Neuronal stem cell (in vitro differentiated cells): Measurements from ENCODE around the gene KATNAL1.
A peak's percentile ranks its signal among the peaks of the same experiment; 100 is the strongest.

ENCODE experiments used
- DNase-seq: peaks from one replicate; pipeline ENCODE4 v3.0.0-alpha.2; 2013; ENCODE audit warnings: low spot score
- H2AFZ ChIP-seq: one replicate; pipeline ENCODE4 v1.6.1; 2013; ENCODE audit warnings: mild to moderate bottlenecking, low read length, inconsistent platforms
- H2AK5ac ChIP-seq: 2 replicates; pipeline ENCODE4 v1.6.1; 2013; ENCODE audit warnings: low read depth, mild to moderate bottlenecking, inconsistent platforms, low read length, moderate library complexity, mixed read lengths
- H2BK120ac ChIP-seq: 2 replicates; pipeline ENCODE4 v1.6.1; 2013; ENCODE audit warnings: low read depth, mild to moderate bottlenecking, inconsistent platforms, low read length, moderate library complexity, mixed read lengths
- H2BK12ac ChIP-seq: one replicate; pipeline ENCODE4 v1.6.1; 2013; ENCODE audit warnings: low read length, inconsistent platforms
- H2BK15ac ChIP-seq: 2 replicates; pipeline ENCODE4 v1.6.1; 2013; ENCODE audit warnings: mild to moderate bottlenecking, low read length, inconsistent platforms, mixed read lengths
- H2BK5ac ChIP-seq: one replicate; pipeline ENCODE4 v1.6.1; 2013; ENCODE audit warnings: inconsistent platforms, mild to moderate bottlenecking, low read length, moderate library complexity
- H3K14ac ChIP-seq: one replicate; pipeline ENCODE4 v1.6.1; 2013; ENCODE audit warnings: low read length, inconsistent platforms
- H3K18ac ChIP-seq: 2 replicates; pipeline ENCODE4 v1.6.1; 2013; ENCODE audit warnings: low read length, inconsistent platforms
- H3K23ac ChIP-seq: 2 replicates; pipeline ENCODE4 v1.6.1; 2013; ENCODE audit warnings: low read depth, mild to moderate bottlenecking, mixed read lengths, low read length, inconsistent platforms; ENCODE audit not compliant: poor library complexity
- H3K27ac ChIP-seq: replicated peaks from 3 replicates; pipeline ENCODE4 v1.5.1; 2013; ENCODE audit warnings: low read length, inconsistent platforms
- H3K27me3 ChIP-seq, 3 experiments: 2 replicates each; pipeline ENCODE4 v1.6.1; 2013; ENCODE audit warnings: low read length in 3 of 3, mild to moderate bottlenecking in 2 of 3, inconsistent platforms in 1 of 3, low read depth in 1 of 3, mixed read lengths in 1 of 3, moderate library complexity in 1 of 3; ENCODE audit not compliant: control insufficient read depth in 3 of 3, insufficient read depth in 3 of 3
- H3K36me3 ChIP-seq, 2 donors: replicated peaks in 1 of 2; 2 replicates each; pipeline ENCODE4 v1.6.1; 2013; ENCODE audit warnings: low read length in 2 of 2; ENCODE audit not compliant: control insufficient read depth in 2 of 2, insufficient read depth in 2 of 2
- H3K4ac ChIP-seq: 2 replicates; pipeline ENCODE4 v1.6.1; 2013; ENCODE audit warnings: inconsistent platforms, mild to moderate bottlenecking, low read length, moderate library complexity
- H3K4me1 ChIP-seq, 2 donors: 1 replicate in 1 of 2; 2 replicates in 1 of 2; pipeline ENCODE4 v1.6.1; 2013; ENCODE audit warnings: low read length in 2 of 2, low read depth in 1 of 2; ENCODE audit not compliant: control insufficient read depth in 2 of 2, insufficient read depth in 1 of 2
- H3K4me2 ChIP-seq: one replicate; pipeline ENCODE4 v1.6.1; 2013; ENCODE audit warnings: mild to moderate bottlenecking, low read length, inconsistent platforms; ENCODE audit not compliant: insufficient read depth, poor library complexity, severe bottlenecking
- H3K4me3 ChIP-seq, 2 donors: 2 replicates each; pipeline ENCODE4 v1.5.1; 2013; ENCODE audit warnings: low read length in 2 of 2, mild to moderate bottlenecking in 2 of 2, inconsistent platforms in 1 of 2, moderate library complexity in 1 of 2
- H3K79me1 ChIP-seq: one replicate; pipeline ENCODE4 v1.6.1; 2013; ENCODE audit warnings: low read depth, mild to moderate bottlenecking, inconsistent platforms, low read length, moderate library complexity
- H3K9ac ChIP-seq: one replicate; pipeline ENCODE4 v1.6.1; 2013; ENCODE audit warnings: mild to moderate bottlenecking, low read depth, low read length, inconsistent platforms; ENCODE audit not compliant: poor library complexity
- H3K9me3 ChIP-seq, 2 donors: replicated peaks in 1 of 2; 2 replicates each; pipeline versions ENCODE3 to v1.6.1; 2013; ENCODE audit warnings: low read length in 2 of 2, mild to moderate bottlenecking in 2 of 2, inconsistent platforms in 1 of 2, low read depth in 1 of 2, mixed read lengths in 1 of 2, moderate library complexity in 1 of 2; ENCODE audit not compliant: control insufficient read depth in 2 of 2, insufficient read depth in 1 of 2
- H4K8ac ChIP-seq: one replicate; pipeline ENCODE4 v1.6.1; 2013; ENCODE audit warnings: low read depth, mild to moderate bottlenecking, inconsistent platforms, low read length, moderate library complexity
- H4K91ac ChIP-seq: one replicate; pipeline ENCODE4 v1.6.1; 2013; ENCODE audit warnings: low read length, low read depth, mild to moderate bottlenecking, inconsistent platforms; ENCODE audit not compliant: poor library complexity
- WGBS, 2 donors: extraction: QIAGEN DNeasy Blood & Tissue Kit; methylation state at CpG; one replicate each; pipeline ENCODE4 v1.1.7; 2013; ENCODE audit warnings: missing lambda C conversion rate in 2 of 2, mixed read lengths in 1 of 2; ENCODE audit not compliant: insufficient read length in 2 of 2, insufficient replicate concordance in 1 of 2; ENCODE audit errors: extremely low coverage in 2 of 2; 5-methylcytosine and 5-hydroxymethylcytosine counted together

KATNAL1 gene

DNA sequence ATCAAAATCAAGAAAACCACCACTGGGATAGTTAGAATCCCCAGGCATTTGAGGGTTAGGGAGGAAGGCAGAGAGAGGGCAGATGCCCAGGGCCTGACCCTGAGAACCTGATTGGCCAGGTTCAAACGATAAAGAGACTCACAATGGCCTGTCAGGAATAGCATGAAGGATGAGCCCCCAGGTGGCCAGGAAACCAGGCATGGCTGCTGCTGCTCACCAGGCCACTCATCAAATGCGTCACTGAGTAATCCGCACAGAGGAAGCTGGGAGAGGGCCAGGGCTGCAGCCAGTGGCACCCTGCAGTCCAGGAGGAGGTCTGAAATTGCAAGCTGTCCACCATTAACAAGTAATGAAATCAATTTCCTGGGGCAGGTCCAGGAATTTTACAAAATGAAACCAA lies 111.3 kb downstream of the KATNAL1 start:
- H3K14ac ChIP-seq = no peak overlapping the region
- H3K4me2 ChIP-seq = no peak overlapping the region
- peak overlapping the region; percentile 22 for H2AFZ ChIP-seq
- no CpG with 5 or more reads among the region's 3 CpGs for WGBS, 2 donors
- no peak overlapping the region for H2AK5ac ChIP-seq
- H3K4ac ChIP-seq = no peak overlapping the region
- no peaks in the 10 kb centered on the region for H3K36me3 ChIP-seq
- H3K27me3 ChIP-seq = no peaks in the 10 kb centered on the region
- H3K27ac ChIP-seq = no peak overlapping the region
- peak; percentile 4 for DNase-seq
- H3K9me3 ChIP-seq = no peaks in the 10 kb centered on the region
- H2BK120ac ChIP-seq = no peak overlapping the region
- no peak overlapping the region for H4K91ac ChIP-seq
- no peak overlapping the region for H3K4me3 ChIP-seq
- no peak overlapping the region for H2BK5ac ChIP-seq
- no peak overlapping the region for H2BK15ac ChIP-seq
- peaks cover 0 to 6% of the 10 kb centered on the region in 2 donors for H3K4me1 ChIP-seq
- no peak overlapping the region for H3K9ac ChIP-seq
- H2BK12ac ChIP-seq = no peak overlapping the region
- no peaks in the 10 kb centered on the region for H3K79me1 ChIP-seq
- no peak overlapping the region for H4K8ac ChIP-seq
- H3K18ac ChIP-seq = no peak overlapping the region
- H3K23ac ChIP-seq = no peak overlapping the region

DNA sequence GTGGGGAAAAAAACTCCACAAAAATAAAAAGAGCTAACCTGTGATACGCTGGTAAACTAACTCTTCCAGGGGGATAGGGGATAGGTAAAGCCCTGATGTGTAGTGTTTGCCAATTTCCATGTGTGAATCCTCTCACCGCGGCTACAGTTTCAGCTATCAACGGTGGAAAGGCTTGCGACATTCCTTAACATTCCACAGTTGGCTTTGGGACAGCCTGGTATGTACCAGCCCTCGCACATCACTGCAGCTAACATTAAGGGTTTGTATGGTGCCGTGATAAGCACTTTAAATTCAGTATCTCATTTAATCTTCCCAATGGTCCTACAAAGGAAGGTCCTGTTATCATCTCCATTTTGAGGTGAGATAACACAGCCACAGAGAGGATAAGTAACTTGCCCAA lies 112.4 kb downstream of the KATNAL1 start:
- Histone ChIP-seq H3K9ac (no peak overlapping the region), H2AK5ac (no peak overlapping the region), H3K36me3 (no peaks in the 10 kb centered on the region), H3K4ac (no peak overlapping the region), H3K14ac (no peak overlapping the region), H3K4me1 (peaks cover 0 to 6% of the 10 kb centered on the region in 2 donors), H2BK5ac (no peak overlapping the region), H3K27ac (no peak overlapping the region), H3K9me3 (no peaks in the 10 kb centered on the region), H4K91ac (no peak overlapping the region), H3K27me3 (no peaks in the 10 kb centered on the region), H3K4me2 (no peak overlapping the region), H2BK120ac (no peak overlapping the region), H2AFZ (no peak overlapping the region), H2BK12ac (no peak overlapping the region), H3K23ac (no peak overlapping the region), H3K4me3 (no peak overlapping the region), H4K8ac (no peak overlapping the region), H2BK15ac (no peak overlapping the region), H3K18ac (no peak overlapping the region), H3K79me1 (no peaks in the 10 kb centered on the region)
- no CpG with 5 or more reads among the region's 7 CpGs for WGBS, 2 donors
- no peak for DNase-seq

DNA sequence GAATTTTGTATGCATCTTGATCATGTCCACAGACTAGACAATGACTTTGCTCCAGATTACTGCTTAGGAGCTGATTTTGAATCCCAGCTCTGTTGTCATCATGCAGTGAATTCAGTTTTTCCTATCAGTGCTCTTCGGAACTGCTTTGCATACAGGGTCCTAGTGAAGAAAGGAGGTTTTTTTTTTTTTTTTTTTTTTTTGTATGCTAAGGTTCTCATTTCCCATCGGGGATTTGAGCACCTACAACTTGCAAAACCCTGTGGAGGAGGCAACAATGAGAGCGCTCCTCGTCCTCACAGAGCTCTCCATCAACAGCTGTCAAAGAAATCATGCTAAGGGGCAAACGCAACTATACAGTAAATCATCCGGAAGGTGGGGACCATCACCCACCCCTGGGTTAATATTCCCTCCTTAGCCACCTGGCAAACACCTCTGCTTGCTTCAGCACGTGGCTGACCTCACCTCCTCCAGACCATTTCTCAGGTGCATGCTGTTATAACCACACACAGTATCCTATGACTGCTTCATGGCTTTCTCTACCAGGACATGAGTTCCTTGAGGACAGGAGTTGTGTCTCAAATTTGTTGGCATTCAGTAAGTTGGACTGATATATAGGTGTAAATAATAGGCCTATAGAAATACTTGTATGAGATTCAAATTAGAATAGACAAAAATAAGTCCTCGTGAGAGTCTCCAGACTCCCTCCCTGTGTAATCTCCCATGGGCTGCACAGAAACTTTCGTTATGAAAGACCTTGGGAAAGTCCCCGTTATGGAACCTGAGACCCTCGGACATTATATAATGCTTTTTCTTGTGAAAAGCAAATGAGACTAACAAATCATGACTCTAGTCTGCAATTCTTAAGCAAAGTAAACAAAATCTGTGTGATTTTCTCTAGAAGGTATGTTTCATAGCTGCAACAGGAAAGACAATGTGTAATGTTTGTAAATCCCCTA lies 113.8 kb downstream of the KATNAL1 start:
- Histone ChIP-seq H4K91ac (no peak overlapping the region), H2BK5ac (no peak overlapping the region), H3K18ac (no peak overlapping the region), H3K79me1 (no peaks in the 10 kb centered on the region), H2AK5ac (no peak overlapping the region), H3K4me3 (no peak overlapping the region), H3K23ac (no peak overlapping the region), H3K9me3 (no peaks in the 10 kb centered on the region), H3K4me2 (no peak overlapping the region), H3K27me3 (no peaks in the 10 kb centered on the region), H3K4me1 (peaks cover 0 to 6% of the 10 kb centered on the region in 2 donors), H2BK12ac (no peak overlapping the region), H3K14ac (no peak overlapping the region), H2BK120ac (no peak overlapping the region), H2BK15ac (no peak overlapping the region), H2AFZ (no peak overlapping the region), H3K36me3 (no peaks in the 10 kb centered on the region), H3K9ac (no peak overlapping the region), H3K27ac (no peak overlapping the region), H4K8ac (no peak overlapping the region), H3K4ac (no peak overlapping the region)
- DNase-seq = no peak
- no CpG with 5 or more reads among the region's 11 CpGs for WGBS, 2 donors

DNA sequence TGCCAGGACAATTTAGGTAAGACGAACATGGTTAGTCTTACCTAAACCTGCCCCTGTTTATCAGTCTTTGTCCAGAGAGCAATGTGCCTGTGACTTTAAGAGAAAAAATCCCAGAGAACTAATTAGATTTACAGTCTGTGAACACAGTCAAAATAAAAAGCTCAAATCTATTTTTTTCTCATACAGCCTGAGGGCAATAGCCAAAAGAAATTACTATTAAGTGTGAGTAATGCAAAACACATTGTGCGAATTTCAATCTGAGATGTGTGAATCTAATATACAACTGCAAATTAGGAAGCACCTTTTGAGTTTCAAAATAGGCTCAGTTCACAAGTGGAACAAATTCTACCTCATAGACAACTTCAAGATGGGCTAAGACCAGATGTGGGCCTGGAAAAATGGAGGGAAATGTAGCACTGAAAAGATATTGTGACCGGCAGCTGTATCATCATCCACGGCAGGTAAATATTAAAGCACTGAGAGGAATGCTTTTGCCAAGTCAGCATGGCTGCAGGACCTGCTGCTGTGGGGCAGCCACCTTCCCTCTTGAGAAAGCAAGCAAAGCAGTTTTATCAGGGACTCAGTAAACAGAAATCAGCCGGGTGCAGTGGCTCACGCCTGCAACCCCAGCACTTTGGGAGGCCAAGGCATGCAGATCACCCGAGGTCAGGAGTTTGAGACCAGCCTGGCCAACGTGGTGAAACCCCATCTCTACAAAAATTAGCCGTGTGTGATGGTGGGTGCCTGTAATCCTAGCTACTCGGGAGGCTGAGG lies 114.8 kb downstream of the KATNAL1 start:
- H2BK120ac ChIP-seq = no peak overlapping the region
- no peak overlapping the region for H2BK12ac ChIP-seq

More for the DNA sequence above, 114.8 kb downstream of the KATNAL1 start:
- peaks cover 0 to 6% of the 10 kb centered on the region in 2 donors for H3K4me1 ChIP-seq
- H3K27me3 ChIP-seq = no peaks in the 10 kb centered on the region
- no peak overlapping the region for H2AFZ ChIP-seq
- no peak overlapping the region for H4K8ac ChIP-seq
- no peak overlapping the region for H3K18ac ChIP-seq
- H3K9me3 ChIP-seq = no peaks in the 10 kb centered on the region
- DNase-seq = no peak
- no peak overlapping the region for H3K9ac ChIP-seq
- no peak overlapping the region for H2BK15ac ChIP-seq
- H3K23ac ChIP-seq = no peak overlapping the region
- H4K91ac ChIP-seq = no peak overlapping the region
- H3K79me1 ChIP-seq = no peaks in the 10 kb centered on the region
- H3K14ac ChIP-seq = no peak overlapping the region
- H3K4ac ChIP-seq = no peak overlapping the region
- H3K27ac ChIP-seq = no peak overlapping the region
- no CpG with 5 or more reads among the region's 10 CpGs for WGBS, 2 donors
- H2BK5ac ChIP-seq = no peak overlapping the region
- H3K4me3 ChIP-seq = no peak overlapping the region
- no peak overlapping the region for H3K4me2 ChIP-seq
- no peaks in the 10 kb centered on the region for H3K36me3 ChIP-seq
- H2AK5ac ChIP-seq = no peak overlapping the region
